Fibroblast of skin of right quadriceps (primary cell): Measurements from ENCODE around the gene ADAM23.

Source experiments
- DNase-seq: peaks from one replicate; pipeline ENCODE4 v3.0.0-alpha.2; 2013

ADAM23 gene

DNA sequence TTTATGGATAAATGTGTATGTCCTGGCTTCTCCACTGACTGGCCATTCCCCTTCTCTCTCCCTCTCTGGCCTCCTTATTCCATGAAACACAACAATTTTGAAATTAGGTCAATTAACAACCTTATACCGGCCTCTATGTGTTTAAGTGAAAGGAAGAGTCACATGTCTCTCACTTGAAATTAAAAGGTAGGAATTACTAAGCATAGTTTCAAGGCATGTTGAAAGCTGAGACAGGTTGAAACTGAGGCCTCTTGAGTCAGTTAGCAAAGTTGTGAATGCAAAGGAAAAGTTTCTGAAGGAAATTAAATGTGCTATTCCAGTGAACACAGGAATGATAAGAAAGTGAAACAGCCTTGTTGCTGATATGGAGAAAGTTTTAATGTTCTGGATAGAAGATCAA is 69.7 kb downstream of the ADAM23 start:
- no peak for DNase-seq

DNA sequence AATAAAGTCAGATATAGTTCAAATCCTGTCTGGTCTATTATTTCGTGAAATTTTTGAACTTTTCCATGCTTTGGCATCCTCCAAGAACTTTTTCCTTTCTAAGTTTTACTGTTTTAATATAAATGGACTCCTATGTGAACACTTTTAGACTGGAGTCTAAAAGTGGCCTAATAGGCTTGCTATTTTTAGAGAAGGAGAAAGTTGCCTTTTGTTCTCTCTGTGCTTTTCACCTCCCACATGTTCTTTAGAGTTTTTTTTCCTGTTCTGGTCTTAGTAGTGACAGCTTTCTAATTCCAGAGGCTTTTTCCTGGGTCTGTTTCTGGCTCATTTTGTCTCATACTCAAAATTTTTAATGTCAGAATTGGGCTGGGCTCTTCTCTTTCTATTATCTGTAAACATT is 72.2 kb downstream of the ADAM23 start:
- no peak for DNase-seq

DNA sequence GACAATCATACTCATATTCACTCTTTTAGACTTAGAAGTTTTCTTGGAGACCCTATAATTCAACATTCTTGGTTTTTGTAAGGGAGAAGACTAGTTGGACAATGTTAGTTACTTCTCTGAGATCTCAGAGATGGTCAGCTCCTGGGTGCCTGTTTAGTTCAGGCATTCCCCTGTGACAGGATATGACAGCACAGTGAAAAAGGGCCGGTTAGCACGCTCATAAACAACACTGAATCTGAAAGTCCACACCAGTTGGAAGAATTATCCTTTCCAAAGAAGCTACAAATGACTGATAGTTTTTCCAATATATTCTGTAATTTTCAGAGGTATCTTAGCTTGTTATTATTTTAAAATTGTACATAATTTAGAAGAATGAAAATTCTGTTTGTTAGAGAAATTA is 75.7 kb downstream of the ADAM23 start:
- no peak for DNase-seq

DNA sequence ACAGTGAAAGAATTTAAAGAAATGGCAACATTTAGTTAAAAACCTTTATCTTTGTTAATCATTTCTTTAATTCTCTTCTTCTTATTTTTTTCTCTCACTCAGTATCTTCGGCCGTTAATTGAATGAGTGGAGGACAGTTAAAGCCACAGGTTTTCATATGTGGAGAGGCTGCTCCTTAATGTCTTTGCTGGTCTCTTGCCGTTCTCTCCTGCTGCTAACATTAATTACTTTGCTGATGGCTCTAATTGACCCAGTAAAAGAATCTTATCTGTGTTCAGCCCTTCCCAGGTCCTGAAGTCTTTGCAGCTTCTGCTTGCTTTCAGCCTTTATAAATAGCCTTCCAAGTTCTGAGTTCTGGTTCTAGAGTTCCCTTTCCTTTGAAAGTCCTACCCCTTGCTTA is 77.1 kb downstream of the ADAM23 start:
- no peak for DNase-seq

DNA sequence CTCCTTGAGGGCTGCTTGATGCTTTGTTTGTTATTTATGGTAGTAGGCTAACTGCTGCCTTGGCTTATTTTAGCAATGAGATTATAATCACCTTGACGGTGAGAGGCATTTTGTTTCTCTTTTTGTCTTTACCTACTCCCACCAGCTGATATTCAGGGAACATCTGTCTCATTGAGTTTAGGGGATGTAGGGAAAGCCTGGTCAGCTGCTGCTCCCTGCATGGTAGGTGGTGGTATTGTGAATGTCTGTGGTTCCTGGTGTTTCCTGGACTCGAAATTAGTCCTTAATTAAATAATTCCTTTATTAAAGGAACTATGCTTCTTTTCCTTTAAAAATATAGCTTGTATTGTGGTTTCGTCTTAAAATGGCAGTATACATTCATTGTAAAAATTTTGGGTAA is 77.8 kb downstream of the ADAM23 start:
- DNase-seq = no peak

DNA sequence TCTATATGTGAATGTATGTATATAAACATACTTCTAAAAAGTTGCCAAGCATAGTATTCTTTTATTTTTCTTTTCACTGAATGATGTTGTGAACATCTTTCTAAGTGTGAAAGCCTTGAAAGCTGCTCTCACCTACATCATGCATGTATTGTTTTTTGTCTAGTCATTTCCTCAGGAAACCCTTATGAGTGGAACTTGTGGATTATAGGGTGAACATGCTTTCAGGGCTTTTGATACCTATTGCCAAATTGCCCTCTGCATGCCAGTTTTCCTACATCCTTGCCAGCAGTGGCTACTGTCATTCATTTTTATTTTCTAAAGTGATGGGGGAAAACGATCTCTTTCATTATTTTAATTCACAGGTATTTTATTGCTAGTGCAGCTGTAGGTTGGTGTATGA is 78.3 kb downstream of the ADAM23 start:
- DNase-seq = no peak

DNA sequence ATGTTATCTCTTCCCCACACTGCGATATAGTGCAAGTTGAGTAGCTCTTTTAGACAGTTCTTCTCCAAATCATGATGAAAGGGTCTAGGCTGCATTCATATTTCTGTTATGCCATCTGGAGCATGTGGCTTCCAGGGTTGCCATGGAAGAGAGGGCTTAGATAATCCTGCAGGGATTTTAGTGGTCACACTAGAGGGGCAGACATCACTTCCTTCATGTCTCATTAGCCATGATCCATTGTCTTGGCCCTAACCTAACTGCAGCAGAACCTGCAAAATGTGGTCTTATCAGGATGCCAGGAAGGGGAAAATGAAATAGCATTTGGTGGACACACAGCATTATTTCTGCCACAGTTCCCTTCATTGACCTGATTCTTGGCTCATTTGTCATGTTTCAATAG is 83.1 kb downstream of the ADAM23 start:
- no peak for DNase-seq

DNA sequence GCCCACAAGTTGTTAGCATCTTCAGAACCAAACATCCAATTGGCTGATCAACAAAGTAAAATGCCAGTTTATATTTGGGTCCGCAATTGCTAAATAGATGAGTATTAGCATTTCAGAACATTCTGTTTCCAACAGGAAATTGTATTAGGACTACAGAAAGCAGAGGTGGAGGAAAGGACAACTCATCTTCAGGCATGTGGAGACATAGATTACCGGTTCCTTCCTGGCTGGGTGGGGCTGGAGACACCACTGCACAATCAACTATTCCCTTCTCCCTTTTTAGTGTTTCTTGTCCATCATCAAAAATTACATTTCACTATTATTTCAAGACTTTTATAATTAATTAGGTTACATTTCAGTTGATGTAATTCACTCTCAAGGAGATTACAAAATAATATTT is 83.8 kb downstream of the ADAM23 start:
- DNase-seq = no peak

DNA sequence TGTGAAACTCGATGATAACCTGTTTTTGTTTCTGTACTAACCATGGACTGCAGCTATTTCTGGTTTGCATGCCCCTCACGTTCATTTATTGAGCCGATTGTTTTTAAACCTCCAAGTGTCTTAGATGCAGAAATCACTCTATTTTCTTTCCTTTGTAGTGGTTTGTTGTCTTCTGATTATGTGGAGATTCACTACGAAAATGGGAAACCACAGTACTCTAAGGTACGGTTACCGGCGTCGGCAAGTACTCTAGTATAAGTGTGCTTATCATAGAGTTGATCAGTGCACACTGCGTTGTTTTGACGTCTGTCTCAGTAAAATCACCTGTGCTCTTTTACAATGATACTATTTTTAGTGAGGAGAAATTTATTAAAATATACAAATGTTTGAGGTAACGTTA is 87.4 kb downstream of the ADAM23 start:
- no peak for DNase-seq

DNA sequence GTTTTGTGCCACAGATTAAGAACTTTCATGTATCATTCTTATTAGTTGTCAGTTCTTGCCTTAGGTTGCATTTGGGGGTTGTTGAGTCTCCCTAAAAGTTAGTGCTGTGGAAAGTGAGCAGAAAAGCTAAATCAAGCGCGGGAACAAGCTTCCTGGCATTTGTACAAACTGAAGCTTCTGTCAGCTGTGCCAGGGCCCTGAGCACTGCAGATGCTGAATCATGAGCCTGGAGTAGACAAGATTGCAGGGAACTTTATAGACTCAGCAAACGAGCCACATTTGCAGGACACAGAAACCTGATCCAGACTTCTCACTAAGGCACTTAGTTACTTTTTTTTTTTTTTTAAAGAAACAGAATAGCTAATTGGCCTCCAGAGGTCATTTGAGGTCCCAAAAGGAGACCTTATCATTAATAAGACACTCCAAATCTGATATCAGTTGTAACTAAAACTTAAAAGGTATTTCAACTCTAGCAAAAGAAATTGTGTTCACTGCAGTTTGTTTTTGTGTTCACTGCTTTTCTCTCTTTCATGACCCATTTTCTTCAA is 88.7 kb downstream of the ADAM23 start:
- peak; percentile 11 for DNase-seq

DNA sequence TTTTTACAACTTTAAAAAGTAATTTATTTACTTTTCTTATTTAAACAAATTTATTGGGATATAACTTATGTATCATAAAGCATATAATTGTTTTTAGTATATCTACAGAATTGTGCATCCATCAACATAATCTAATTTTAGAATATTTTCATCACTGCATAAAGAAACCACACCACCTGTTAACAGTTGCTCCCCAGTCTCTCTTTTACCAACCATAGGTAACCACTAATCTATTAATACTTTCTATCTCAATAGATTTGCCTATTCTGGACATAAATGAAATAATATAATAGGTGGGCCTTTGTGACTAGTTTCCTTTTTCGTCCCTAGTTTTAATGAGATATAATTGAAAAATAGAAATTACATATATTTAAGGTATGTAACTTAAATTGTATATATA is 90.6 kb downstream of the ADAM23 start:
- no peak for DNase-seq

DNA sequence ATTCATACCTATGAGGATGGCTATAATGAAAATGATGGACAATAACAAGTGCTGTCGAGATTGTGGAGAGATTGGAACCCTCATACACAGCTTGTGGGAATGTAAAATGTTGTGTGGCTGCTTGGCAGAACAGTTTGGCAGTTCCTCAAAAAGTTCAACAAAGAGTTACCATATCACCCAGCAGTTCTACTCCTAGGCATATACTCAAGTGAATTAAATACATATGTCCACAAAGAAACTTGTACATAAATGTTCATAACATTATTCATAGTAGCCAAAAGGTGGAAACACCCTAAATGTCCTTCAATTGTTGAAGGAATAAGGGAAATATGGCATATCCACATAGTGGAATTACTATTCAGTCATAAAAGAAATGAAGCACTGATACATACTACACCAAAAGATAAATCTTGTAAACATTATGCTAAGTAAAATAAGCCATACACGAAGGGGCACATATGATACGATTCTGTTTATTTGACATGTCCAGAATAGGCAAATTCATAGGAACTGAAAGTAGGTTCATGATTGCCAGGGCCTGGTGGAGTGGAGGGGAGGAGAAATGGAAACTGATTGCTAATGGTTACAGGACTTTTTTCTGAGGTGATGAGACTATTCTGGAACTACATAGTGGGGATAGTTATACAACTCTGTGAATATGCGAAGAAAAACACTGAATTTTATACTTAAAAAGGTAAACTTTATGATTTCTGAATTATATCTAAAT is 92.1 kb downstream of the ADAM23 start:
- DNase-seq = no peak

DNA sequence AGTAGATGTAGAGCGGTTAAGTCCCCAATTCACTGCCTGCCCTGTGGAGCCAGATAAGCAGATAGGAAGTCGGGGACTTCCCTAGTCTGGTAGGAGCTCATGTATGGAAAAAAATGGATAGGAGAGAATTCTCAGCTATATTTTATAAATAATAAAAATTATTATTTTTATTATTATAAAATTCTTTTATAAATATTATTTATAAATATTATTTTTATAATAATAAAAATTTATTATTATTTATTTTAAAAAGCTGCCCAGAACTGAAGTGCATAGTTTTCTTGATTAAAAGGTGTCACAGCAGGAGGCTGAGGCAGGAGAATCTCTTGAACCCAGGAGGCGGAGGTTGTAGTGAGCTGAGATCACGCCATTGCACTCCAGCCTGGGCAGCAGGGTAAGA is 97.4 kb downstream of the ADAM23 start:
- no peak for DNase-seq

DNA sequence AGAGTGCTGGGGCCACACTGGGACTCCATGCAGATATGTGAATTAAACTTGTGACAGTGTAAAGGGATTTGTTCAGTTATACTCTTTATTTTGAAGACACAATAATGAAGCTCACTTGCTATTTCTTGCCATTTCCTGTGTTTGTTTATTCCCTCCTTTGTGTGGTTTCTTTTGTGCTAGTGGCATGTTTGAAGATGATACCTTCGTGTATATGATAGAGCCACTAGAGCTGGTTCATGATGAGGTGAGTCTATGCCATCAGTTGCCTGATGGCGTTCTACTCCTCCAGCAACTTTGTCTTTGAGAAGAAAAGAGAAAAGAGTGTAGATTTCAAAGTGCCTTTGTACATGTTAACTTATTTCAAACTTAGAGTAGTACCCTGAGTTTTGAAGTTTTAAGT is 99.7 kb downstream of the ADAM23 start:
- no peak for DNase-seq

DNA sequence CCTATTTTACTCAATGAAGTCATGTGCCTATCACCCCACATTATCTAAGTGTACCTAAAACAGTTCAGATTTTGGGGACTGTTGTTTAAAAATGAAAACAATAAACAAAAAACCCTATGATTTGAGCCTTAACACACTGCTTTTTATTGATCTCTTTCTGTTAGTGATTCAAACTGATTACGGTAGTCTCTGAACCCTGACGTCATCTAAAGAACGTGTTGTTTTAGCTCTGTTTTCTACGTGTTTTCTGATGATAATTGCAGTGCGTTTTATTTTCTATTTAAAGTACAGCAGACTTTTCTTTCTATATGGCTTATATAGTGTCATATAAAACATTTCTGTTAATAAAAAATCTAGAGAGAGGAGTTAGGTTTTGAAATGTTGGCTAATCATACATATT is 105.1 kb downstream of the ADAM23 start:
- DNase-seq = no peak

DNA sequence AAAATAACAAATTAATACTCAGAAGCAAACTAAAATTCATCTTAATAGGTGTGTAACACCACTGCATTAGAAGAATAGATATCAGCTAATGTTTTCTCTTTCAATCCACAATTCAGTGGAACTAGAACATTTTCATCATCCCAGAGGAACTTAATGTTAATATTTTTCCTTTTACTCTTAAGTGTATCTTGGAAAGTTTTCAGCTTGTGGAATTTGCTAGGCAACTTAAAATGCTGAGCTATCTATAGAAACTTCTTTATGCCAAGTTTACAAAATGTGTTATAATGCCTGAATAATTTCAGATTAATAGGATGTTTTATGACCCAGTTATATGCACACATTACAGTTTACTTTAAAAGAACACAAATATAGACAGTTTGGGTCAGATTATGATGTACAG is 112.4 kb downstream of the ADAM23 start:
- peak; percentile 4 for DNase-seq

DNA sequence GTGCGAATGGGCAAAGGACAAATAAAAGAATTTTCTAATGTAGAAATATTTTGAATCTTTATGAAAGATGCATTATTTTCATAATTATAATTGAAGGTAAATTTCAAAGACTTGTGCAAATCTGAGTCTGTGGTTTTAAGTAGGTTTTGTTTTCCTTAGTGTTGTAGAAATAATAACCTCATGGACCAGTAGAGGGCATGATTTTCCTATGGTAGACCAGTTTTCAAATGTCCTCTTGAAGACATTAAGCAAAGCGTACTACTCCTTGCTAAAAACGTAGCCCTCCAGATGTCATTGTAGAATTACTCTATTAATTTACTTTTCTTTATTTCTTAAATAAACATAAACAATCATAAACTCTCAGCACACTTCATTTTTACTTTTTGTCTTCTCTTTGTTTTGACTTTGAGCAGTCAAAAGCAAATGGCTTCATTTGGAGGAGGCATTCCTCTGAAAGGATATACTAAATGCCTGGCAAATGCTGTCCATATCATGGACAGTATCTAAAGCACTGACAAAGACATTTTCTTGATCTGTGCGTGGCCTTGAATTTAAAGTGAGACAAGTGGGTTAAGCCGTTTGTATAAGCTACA is 113.1 kb downstream of the ADAM23 start:
- DNase-seq = peak; percentile 42

DNA sequence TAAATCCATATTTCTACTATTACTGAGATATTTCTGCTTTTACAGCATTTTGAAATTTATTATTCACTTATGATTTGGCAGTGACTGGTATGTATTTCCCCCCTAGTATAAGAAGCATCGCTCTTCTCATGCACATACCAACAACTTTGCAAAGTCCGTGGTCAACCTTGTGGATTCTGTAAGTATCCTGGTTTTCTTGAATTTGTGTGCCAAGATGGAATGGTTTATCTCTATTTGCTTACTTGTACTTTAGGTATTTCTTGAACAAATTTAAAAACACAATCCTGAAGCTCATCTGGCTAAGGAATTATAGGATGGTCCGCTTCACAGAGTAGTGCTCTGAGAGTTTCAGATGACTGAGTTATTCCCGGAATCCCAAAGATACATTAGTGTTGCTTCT is 114.0 kb downstream of the ADAM23 start:
- DNase-seq = peak; percentile 49

DNA sequence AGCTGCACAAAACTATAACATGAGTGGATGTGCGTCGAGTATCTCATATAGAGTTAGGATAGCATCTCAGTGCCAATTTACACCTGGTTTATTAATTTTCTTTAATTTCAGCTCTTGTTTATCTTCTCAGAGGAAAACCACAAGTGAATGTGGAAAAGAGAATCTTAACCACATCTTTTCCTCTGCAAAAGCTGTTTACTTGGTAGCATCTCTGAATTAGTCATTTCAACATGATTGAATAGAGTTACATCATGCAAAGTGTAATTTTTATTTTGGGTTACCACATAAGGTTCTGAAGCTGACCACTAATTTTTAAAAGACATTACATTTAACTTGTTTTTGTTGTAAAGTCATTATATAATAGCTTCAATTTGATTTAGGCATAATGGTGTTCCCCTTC is 115.2 kb downstream of the ADAM23 start:
- DNase-seq = peak; percentile 24

DNA sequence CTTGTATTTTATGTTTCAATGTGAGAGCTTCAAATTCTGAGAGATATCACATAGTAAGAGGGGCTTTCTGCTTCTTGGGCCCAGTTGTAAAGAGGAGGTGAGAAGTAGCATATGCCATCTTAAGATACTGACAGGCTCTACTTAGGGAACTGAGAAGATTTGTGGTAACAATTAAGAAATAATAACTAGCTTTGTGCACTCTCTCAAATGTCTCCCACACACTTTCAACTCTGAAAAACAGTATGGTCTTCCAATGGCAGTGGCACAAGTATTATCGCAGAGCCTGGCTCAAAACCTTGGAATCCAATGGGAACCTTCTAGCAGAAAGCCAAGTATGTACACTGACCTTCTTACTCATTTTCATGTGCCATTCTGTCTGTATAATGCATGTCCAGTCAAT is 118.6 kb downstream of the ADAM23 start:
- peak; percentile 3 for DNase-seq

DNA sequence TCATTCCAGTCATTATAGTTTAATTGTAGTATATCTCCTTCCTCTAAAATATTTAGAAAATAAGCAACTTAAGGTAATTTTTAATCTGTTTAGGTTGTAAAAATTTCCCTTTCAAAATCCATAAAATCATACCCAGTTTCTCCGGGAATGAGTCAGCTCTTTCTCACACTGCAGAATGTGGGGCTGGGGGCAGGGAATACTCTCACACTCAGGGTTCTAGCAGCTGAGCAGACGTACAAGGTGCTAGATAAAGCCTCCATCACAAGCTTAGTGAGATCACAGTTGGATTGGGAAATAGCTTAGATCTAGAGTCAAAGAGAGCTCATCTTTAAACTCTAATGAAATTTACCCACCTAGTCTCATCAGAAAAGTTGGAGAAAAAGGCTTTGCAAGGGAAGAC is 119.0 kb downstream of the ADAM23 start:
- peak; percentile 38 for DNase-seq

DNA sequence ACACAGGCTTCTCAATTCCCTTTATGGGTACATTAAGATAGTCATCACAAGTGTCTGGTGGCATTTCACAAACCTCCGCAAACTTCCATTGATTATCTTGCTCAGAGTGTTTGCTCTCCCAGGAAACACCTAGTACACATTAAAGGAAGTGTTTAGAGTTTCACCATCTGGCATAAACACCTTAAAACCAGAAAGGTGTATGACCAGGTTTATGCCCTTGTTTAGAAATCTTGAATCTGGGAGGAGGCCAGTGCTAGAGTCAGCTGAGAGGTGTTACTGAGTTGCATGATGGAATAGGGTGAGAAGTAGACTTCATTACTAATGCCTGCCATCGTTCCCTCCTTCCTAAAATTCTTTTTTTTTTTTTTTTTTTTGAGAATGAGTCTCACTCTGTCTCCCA is 120.0 kb downstream of the ADAM23 start:
- DNase-seq = no peak

DNA sequence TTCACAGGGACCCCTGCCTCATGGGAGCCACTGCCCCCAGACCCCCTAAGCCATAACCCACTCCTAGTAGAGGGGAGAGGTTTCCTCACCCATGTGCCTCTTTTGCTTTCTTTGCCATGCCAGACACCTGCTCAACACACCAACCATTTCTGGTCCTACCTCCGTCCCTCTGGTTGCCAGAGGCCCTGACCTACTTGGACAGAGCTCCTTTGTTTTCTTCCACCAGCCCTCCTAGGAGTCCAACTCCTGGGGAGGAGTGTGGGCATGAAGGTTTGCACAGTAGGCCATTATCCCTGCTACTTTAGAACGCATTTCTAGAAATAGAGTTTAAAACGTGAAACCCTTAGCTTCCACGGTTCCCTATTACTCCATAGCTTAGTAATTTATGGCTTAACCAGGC is 122.3 kb downstream of the ADAM23 start:
- DNase-seq = no peak

DNA sequence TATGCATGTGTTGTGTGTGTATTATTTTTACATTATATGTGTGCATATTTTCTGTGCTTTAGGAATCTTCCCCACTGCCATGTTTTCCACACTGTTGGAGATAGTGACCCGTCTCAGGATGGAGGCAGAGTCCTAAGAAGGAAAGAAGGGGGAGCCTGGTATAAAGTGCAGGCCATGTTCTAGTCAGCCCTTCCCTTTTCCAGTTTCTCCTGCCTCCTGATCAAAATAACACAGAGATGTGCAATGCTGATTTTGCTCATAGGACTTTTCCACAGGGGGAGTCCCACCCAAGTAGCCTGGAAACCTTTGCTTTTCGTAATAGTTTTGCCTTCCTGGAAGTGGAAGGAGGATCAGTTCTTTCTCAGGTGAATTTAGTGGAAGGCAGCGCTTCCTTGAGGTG is 126.1 kb downstream of the ADAM23 start:
- DNase-seq = no peak

DNA sequence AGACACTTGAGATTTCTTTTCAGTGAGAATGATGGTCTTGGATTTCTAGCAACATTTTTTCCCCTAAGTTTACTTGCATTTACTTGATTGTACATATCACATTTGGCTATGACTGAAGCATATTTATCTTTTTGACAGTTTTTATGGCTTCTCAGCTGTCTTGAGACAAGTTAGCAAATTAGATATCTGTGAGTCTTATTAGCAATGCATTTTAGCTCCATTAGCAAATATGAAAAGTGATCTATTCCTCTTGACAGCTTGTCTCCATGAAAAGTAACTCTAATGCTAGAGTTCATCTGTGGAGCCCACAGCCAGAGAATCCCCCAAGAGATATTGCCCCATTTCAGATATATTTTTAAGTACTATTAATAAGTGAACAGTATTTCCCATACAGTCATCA is 126.9 kb downstream of the ADAM23 start:
- DNase-seq = no peak
